Naive thymus-derived CD4-positive, alpha-beta T cell (primary cell): Measurements from ENCODE around the gene SRRM4. TPM values are rescaled to one million over a fixed set of nuclear protein-coding genes. Genes with fewer than 3 reads are reported as not detected.

ENCODE experiments used
- ATAC-seq: fragments of 150-1000 bp; cut with Tn5 transposase; 2 replicates; pipeline ENCODE4 v1.10.0; 2021; ENCODE audit warnings: mild to moderate bottlenecking, moderate library complexity
- CTCF ChIA-PET: fragments of 350-600 bp; sonication (Branson Sonifier 250); formaldehyde crosslinking; loops from one replicate; lab custom pipeline; 2021; ENCODE audit warnings: antibody characterized with exemption; lab: Charles Lee
- POLR2A ChIA-PET: fragments of 350-600 bp; sonication (Branson Sonifier 250); formaldehyde crosslinking; loops from one replicate; lab custom pipeline; 2021; ENCODE audit warnings: antibody characterized with exemption, inconsistent platforms; lab: Charles Lee
- DNase-seq, 9 donors: peaks; one replicate each; pipeline versions ENCODE4 v3.0.0 to v3.0.0-alpha.2; 2020 to 2022; ENCODE audit warnings: mixed read lengths in 1 of 9
- H3K27ac ChIP-seq: one replicate; pipeline ENCODE4 v1.7.0; 2013; ENCODE audit warnings: mild to moderate bottlenecking, low read depth, low read length, moderate library complexity
- H3K27me3 ChIP-seq, 2 donors: one replicate each; pipeline ENCODE4 v1.7.0; 2013; ENCODE audit warnings: low read length in 2 of 2, mild to moderate bottlenecking in 2 of 2, moderate library complexity in 2 of 2; ENCODE audit not compliant: control insufficient read depth in 2 of 2, insufficient read depth in 2 of 2
- H3K36me3 ChIP-seq, 3 experiments: 1 replicate in 2 of 3; 2 replicates in 1 of 3; pipeline ENCODE4 v1.7.0; 2013; ENCODE audit warnings: low read length in 3 of 3, mild to moderate bottlenecking in 3 of 3, moderate library complexity in 1 of 3; ENCODE audit not compliant: insufficient read depth in 3 of 3, control insufficient read depth in 2 of 3
- H3K4me1 ChIP-seq, 2 donors: one replicate each; pipeline ENCODE4 v1.7.0; 2013; ENCODE audit warnings: low read length in 2 of 2, mild to moderate bottlenecking in 2 of 2, moderate library complexity in 1 of 2; ENCODE audit not compliant: control insufficient read depth in 2 of 2, insufficient read depth in 2 of 2
- H3K4me3 ChIP-seq: 2 replicates; pipeline ENCODE4 v1.7.0; 2013; ENCODE audit warnings: mild to moderate bottlenecking, low read length
- H3K9me3 ChIP-seq, 3 experiments: 1 replicate in 2 of 3; 2 replicates in 1 of 3; pipeline ENCODE4 v1.7.0; 2013; ENCODE audit warnings: low read length in 3 of 3; ENCODE audit not compliant: control insufficient read depth in 2 of 3
- H3K27ac Mint-ChIP-seq, 9 donors: one replicate each; pipeline ENCODE4 v1.8.0; 2020 to 2022; ENCODE audit warnings: mixed read lengths in 9 of 9, mild to moderate bottlenecking in 8 of 9, moderate library complexity in 5 of 9, inconsistent platforms in 2 of 9
- H3K27me3 Mint-ChIP-seq, 5 donors: one replicate each; pipeline ENCODE4 v1.8.0; 2021 to 2022; ENCODE audit warnings: mixed read lengths in 5 of 5, mild to moderate bottlenecking in 1 of 5
- H3K36me3 Mint-ChIP-seq, 5 donors: one replicate each; pipeline ENCODE4 v1.8.0; 2020 to 2022; ENCODE audit warnings: mixed read lengths in 5 of 5, mild to moderate bottlenecking in 3 of 5, inconsistent platforms in 1 of 5
- H3K4me1 Mint-ChIP-seq, 7 donors: one replicate each; pipeline ENCODE4 v1.8.0; 2020 to 2022; ENCODE audit warnings: mixed read lengths in 7 of 7, mild to moderate bottlenecking in 3 of 7, inconsistent platforms in 1 of 7
- H3K4me3 Mint-ChIP-seq, 10 donors: one replicate each; pipeline ENCODE4 v1.8.0; 2020 to 2022; ENCODE audit warnings: mild to moderate bottlenecking in 10 of 10, mixed read lengths in 10 of 10, moderate library complexity in 6 of 10, inconsistent platforms in 2 of 10
- H3K9me3 Mint-ChIP-seq, 11 donors: one replicate each; pipeline ENCODE4 v1.8.0; 2020 to 2022; ENCODE audit warnings: mixed read lengths in 11 of 11, mild to moderate bottlenecking in 4 of 11, inconsistent platforms in 1 of 11, moderate library complexity in 1 of 11
- intact Hi-C, 2 donors: fragments of 100-400 bp; cut with micrococcal nuclease; formaldehyde crosslinking; loops; one replicate each; pipeline ENCODE4 v1.15.1; 2023
- polyA plus RNA-seq, 2 donors: library from polyadenylated mRNA; unstranded; fragments of 300-500 nt; fragmentation: Illumina TruSeq; gene quantifications; one replicate each; pipeline ENCODE4 v1.2.3, GENCODE V29; 2021
- total RNA-seq, 6 experiments: library from RNA in 5 of 6; stranded (reverse) in 5 of 6; gene quantifications; 1 replicate in 5 of 6; 2 replicates in 1 of 6; pipeline ENCODE4 v1.2.3 and lab custom pipeline; 2021 to 2026

SRRM4 gene
- total and polyA plus RNA-seq, 7 experiments from 2014 or later: not detected

- peaks cover 0 to 33% (median 9%) of the 10 kb centered on the region in 11 donors for H3K9me3 Mint-ChIP-seq
- ChIA-PET POLR2A (no interaction called here), CTCF (no interaction called here)
- Histone ChIP-seq H3K36me3 (no peaks in the 10 kb centered on the region), H3K27me3 (no peaks in the 10 kb centered on the region), H3K27ac (no peak overlapping the region), H3K9me3 (no peaks in the 10 kb centered on the region), H3K4me3 (no peak overlapping the region), H3K4me1 (no peaks in the 10 kb centered on the region)
- intact Hi-C loops: no loop called here
- ATAC-seq (no peak), DNase-seq (no peak)
- H3K4me1 Mint-ChIP-seq: no peaks in the 10 kb centered on the region
- peaks cover 0 to 11% (median 2%) of the 10 kb centered on the region in 5 donors for H3K36me3 Mint-ChIP-seq
- no peak overlapping the region for H3K27ac Mint-ChIP-seq
- no peak overlapping the region for H3K4me3 Mint-ChIP-seq
- peaks cover 31 to 56% (median 44%) of the 10 kb centered on the region in 5 donors for H3K27me3 Mint-ChIP-seq
Observed at GRCh38 chr12:118982984-118983761, 1.8 kb downstream of the SRRM4 start.

- H3K27me3 Mint-ChIP-seq: peaks cover 31 to 52% (median 40%) of the 10 kb centered on the region in 5 donors
Observed at GRCh38 chr12:118984161-118984943, 3.0 kb downstream of the SRRM4 start.

GRCh38 chr12:118986050-118986449 is 4.7 kb downstream of the SRRM4 start:
- H3K9me3 ChIP-seq: no peaks in the 10 kb centered on the region
- Mint-ChIP-seq H3K4me3 (no peak overlapping the region), H3K27me3 (peaks cover 19 to 40% (median 36%) of the 10 kb centered on the region in 5 donors), H3K4me1 (no peaks in the 10 kb centered on the region), H3K36me3 (peaks cover 0 to 15% (median 0%) of the 10 kb centered on the region in 5 donors), H3K27ac (no peak overlapping the region), H3K9me3 (peaks cover 0 to 29% (median 8%) of the 10 kb centered on the region in 11 donors)
- no peak overlapping the region for H3K27ac ChIP-seq
- ChIA-PET CTCF (no interaction called here), POLR2A (no interaction called here)
- DNase-seq: no peak
- H3K4me1 ChIP-seq: no peaks in the 10 kb centered on the region
- H3K27me3 ChIP-seq: no peaks in the 10 kb centered on the region
- H3K36me3 ChIP-seq: no peaks in the 10 kb centered on the region
- no peak overlapping the region for H3K4me3 ChIP-seq
- intact Hi-C loops: no loop called here
- no peak for ATAC-seq

More at GRCh38 chr12:118984161-118984943, 3.0 kb downstream of the SRRM4 start:
- Histone ChIP-seq H3K4me3 (no peak overlapping the region), H3K36me3 (no peaks in the 10 kb centered on the region), H3K27me3 (no peaks in the 10 kb centered on the region), H3K4me1 (no peaks in the 10 kb centered on the region), H3K27ac (no peak overlapping the region), H3K9me3 (no peaks in the 10 kb centered on the region)
- DNase-seq: no peak
- POLR2A ChIA-PET: no interaction called here
- Mint-ChIP-seq H3K9me3 (peaks cover 0 to 25% (median 8%) of the 10 kb centered on the region in 11 donors), H3K4me3 (no peak overlapping the region), H3K27ac (no peak overlapping the region), H3K4me1 (no peaks in the 10 kb centered on the region), H3K36me3 (peaks cover 0 to 15% (median 0%) of the 10 kb centered on the region in 5 donors)
- ATAC-seq: no peak
- intact Hi-C loops: no loop called here
- CTCF ChIA-PET: no interaction called here

GRCh38 chr12:118999107-118999506 is 17.8 kb downstream of the SRRM4 start:
- no peaks in the 10 kb centered on the region for H3K36me3 ChIP-seq
- Mint-ChIP-seq H3K4me3 (no peak overlapping the region), H3K27me3 (peaks cover 0 to 25% (median 4%) of the 10 kb centered on the region in 5 donors), H3K9me3 (peaks cover 0 to 6% (median 0%) of the 10 kb centered on the region in 11 donors), H3K36me3 (no peaks in the 10 kb centered on the region), H3K4me1 (no peaks in the 10 kb centered on the region), H3K27ac (no peak overlapping the region)
- H3K27me3 ChIP-seq: no peaks in the 10 kb centered on the region
- H3K9me3 ChIP-seq: no peaks in the 10 kb centered on the region
- ATAC-seq: no peak
- no peak for DNase-seq
- no peak overlapping the region for H3K27ac ChIP-seq
- CTCF ChIA-PET: no interaction called here
- POLR2A ChIA-PET: no interaction called here
- intact Hi-C loops: no loop called here
- no peaks in the 10 kb centered on the region for H3K4me1 ChIP-seq
- H3K4me3 ChIP-seq: no peak overlapping the region

- Mint-ChIP-seq H3K4me3 (no peak overlapping the region), H3K27me3 (peaks cover 5 to 28% (median 25%) of the 10 kb centered on the region in 5 donors), H3K27ac (no peak overlapping the region), H3K9me3 (peaks cover 0 to 10% (median 6%) of the 10 kb centered on the region in 11 donors), H3K36me3 (peaks cover 0 to 8% (median 0%) of the 10 kb centered on the region in 5 donors), H3K4me1 (no peaks in the 10 kb centered on the region)
- H3K27ac ChIP-seq: no peak overlapping the region
- H3K36me3 ChIP-seq: no peaks in the 10 kb centered on the region
- H3K9me3 ChIP-seq: no peaks in the 10 kb centered on the region
- ChIA-PET POLR2A (no interaction called here), CTCF (no interaction called here)
- no peak overlapping the region for H3K4me3 ChIP-seq
- ATAC-seq: no peak
- DNase-seq: no peak
- H3K4me1 ChIP-seq: no peaks in the 10 kb centered on the region
- intact Hi-C loops: no loop called here
- H3K27me3 ChIP-seq: no peaks in the 10 kb centered on the region
Observed at GRCh38 chr12:119005085-119005484, 23.7 kb downstream of the SRRM4 start.

- intact Hi-C loops: no loop called here
- ChIA-PET CTCF (no interaction called here), POLR2A (no interaction called here)
- no peak overlapping the region for H3K27ac Mint-ChIP-seq
- ATAC-seq: no peak
- peaks cover 5 to 29% (median 27%) of the 10 kb centered on the region in 5 donors for H3K27me3 Mint-ChIP-seq
- Histone ChIP-seq H3K9me3 (no peaks in the 10 kb centered on the region), H3K4me1 (no peaks in the 10 kb centered on the region), H3K4me3 (no peak overlapping the region), H3K36me3 (no peaks in the 10 kb centered on the region), H3K27ac (no peak overlapping the region), H3K27me3 (no peaks in the 10 kb centered on the region)
- DNase-seq: no peak
- H3K4me1 Mint-ChIP-seq: no peaks in the 10 kb centered on the region
- H3K36me3 Mint-ChIP-seq: peaks cover 0 to 8% (median 0%) of the 10 kb centered on the region in 5 donors
- no peak overlapping the region for H3K4me3 Mint-ChIP-seq
- H3K9me3 Mint-ChIP-seq: peaks cover 0 to 18% (median 6%) of the 10 kb centered on the region in 11 donors
Observed at GRCh38 chr12:119005913-119006312, 24.6 kb downstream of the SRRM4 start.
